ENCODE measurements around the gene LBX2.

LBX2 gene

DNA sequence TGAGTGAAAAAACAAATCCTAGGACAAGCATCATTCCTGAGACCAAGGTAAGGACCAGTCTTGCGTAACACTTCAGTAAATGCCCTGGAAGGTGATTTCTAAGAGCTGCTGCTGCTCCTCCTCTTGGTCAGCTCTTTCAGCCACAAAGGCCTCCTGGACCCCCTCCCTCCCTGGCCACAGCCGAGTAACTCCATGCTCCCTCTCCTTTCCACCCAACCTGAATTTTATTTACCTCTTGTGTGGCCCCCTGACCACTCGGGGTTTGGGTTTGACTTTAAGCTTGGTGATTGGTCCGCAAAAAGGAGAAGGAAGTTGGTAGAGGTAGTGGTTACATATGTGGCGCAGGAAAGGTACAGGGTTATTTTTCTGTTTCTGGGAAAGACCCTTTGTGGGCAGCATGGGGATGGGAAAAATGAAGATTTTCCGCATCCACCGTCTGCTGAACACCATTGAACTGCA is 39.5 kb upstream of the LBX2 start:
- TF ChIP-seq, protein P1, sequence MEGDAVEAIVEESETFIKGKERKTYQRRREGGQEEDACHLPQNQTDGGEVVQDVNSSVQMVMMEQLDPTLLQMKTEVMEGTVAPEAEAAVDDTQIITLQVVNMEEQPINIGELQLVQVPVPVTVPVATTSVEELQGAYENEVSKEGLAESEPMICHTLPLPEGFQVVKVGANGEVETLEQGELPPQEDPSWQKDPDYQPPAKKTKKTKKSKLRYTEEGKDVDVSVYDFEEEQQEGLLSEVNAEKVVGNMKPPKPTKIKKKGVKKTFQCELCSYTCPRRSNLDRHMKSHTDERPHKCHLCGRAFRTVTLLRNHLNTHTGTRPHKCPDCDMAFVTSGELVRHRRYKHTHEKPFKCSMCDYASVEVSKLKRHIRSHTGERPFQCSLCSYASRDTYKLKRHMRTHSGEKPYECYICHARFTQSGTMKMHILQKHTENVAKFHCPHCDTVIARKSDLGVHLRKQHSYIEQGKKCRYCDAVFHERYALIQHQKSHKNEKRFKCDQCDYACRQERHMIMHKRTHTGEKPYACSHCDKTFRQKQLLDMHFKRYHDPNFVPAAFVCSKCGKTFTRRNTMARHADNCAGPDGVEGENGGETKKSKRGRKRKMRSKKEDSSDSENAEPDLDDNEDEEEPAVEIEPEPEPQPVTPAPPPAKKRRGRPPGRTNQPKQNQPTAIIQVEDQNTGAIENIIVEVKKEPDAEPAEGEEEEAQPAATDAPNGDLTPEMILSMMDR (IDR thresholded peaks at IDR 0.05; ENCODE audit: low read depth, low read length): no peak
- no peak for DNase-seq (ENCODE audit: low read depth, low spot score)
- H3K4me3 ChIP-seq (ENCODE audit: low read depth, low read length): no peak overlapping the region
- in situ Hi-C loops (cut with HindIII; ENCODE audit: low sequenced_read_pairs): no loop called here

DNA sequence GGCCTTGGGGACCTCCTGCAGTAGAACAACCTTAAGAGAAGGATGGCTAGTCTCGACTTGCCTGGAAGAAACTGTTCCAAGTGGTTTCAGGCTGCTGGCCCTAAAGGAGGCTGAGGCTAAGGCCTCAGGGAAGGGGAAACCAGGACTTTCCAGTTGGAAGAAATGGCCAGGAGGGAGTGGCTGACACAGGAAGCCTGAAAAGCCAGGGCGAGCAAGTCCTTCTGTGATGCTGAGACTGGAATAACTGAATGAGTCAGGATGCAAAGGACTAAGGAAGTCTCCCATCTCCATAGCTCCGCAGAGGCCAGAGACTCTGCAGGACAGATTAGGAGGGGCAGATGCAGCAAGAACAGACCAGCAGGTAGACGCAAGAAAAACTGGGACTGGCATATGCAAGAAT is 37.7 kb upstream of the LBX2 start:
- TF ChIP-seq, protein P1 (IDR thresholded peaks at IDR 0.05; ENCODE audit: low read depth, low read length): no peak
- DNase-seq (ENCODE audit: low read depth, low spot score): no peak
- H3K4me3 ChIP-seq (ENCODE audit: low read depth, low read length): no peak overlapping the region
- in situ Hi-C loops (cut with HindIII; ENCODE audit: low sequenced_read_pairs): no loop called here

DNA sequence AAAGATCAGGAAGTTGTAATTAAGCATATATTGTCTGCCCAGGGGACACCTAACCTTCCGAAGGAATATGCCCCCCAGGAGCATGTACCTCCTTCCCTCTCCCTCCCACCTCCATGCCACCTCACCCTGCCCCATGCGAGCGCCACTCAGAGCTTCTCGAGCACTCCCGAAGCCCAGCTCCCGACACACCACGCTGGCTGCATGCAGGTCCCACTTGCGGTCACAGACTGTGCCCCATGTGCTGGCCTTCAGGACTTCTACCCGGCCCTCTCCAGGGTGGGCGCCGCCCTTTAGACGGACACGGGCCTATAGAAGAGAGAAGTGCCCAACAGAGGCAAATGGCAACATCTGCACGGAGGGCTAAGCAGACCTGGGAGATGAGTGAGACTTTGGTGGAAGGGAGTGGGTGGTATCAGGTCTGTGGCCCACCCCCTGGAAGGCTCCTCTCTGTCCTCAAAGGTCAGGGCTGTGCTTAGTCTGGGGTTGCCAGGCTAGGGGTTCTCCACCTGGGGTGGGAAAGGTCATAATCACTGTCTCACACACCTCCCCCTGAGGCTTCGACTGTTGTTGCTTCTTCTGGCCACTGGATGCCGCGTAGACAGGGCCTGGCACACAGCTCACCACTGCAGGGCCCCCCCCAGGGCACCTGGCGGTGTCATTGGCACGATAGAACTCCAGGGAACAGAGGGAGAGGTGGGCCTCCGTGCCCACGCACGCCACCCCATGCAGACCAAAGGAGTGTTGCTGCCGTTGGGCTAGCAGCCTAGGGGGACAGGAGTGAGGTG is 37.0 kb upstream of the LBX2 start:
- DNase-seq (ENCODE audit: low read depth, low spot score): no peak
- H3K4me3 ChIP-seq (ENCODE audit: low read depth, low read length): no peak overlapping the region
- TF ChIP-seq, protein P1 (IDR thresholded peaks at IDR 0.05; ENCODE audit: low read depth, low read length): no peak
- in situ Hi-C loops (cut with HindIII; ENCODE audit: low sequenced_read_pairs): no loop called here

DNA sequence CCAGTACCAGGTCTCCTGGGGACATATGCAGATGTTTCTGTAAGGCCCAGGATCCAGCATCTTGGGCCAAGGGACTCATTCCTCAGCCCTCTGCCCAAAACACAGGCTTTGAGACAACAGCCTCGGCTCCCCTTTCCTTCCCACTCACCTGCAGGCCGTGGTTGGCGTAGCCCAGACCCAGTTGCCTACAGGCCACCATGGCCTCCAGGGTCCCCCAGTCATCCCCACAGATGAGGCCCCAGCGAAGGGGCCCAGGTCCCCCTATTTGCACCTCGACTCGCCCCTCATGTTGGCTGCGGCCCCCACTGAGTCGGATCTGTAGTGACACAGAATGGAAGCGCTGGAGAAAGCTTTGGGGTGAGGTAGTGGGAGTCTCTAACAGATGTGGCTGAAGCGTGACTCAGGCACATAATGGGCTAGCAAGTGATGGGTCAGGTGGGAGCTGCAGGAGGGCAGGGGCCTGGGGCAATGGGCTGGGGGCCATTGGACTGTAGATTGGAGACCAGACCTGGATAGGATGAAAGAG is 36.1 kb upstream of the LBX2 start:
- DNase-seq (ENCODE audit: low read depth, low spot score): no peak
- in situ Hi-C loops (cut with HindIII; ENCODE audit: low sequenced_read_pairs): no loop called here
- TF ChIP-seq, protein P1 (IDR thresholded peaks at IDR 0.05; ENCODE audit: low read depth, low read length): no peak
- no peak overlapping the region for H3K4me3 ChIP-seq (ENCODE audit: low read depth, low read length)

DNA sequence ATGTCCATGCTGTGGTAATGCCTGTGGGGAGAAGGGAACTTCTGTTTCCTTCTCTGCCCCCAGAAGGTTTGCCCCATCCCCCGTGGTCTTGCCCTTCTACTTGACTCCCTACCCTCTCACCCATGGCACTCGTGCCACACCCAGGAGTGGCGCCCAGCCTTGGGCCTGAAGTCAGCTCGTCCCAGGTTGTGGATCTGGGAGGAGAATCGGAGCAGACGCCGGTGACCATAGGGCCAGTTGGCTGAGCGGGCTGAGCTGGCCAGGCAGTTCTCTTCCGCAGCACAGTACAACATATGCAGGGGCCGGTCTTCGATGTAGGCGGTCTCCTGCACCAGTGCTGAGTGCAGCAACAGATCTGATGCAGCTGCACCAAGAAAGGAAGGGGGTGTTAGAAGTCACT is 35.0 kb upstream of the LBX2 start:
- no peak overlapping the region for H3K4me3 ChIP-seq (ENCODE audit: low read depth, low read length)
- DNase-seq (ENCODE audit: low read depth, low spot score): no peak
- TF ChIP-seq, protein P1 (IDR thresholded peaks at IDR 0.05; ENCODE audit: low read depth, low read length): no peak
- in situ Hi-C loops (cut with HindIII; ENCODE audit: low sequenced_read_pairs): no loop called here

DNA sequence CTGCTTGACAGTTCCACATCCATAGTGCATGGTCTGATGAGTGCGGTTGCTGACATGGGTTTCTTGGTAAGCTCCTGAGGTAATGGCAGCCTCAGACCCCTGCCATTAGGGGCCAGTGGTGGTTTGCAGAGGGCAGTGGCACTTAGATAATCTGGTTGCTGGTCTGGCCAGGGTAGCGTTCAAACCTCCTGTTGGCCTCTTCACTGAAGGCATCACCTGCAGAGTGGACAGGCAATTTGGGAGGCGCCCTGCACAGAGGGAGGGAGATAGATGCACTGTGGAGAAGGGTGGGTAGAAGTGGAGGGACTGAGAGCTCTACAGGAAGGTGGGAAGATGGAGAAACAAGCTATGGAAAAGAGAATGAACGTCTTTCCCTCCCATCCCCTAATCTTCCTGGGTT is 34.1 kb upstream of the LBX2 start:
- H3K4me3 ChIP-seq (ENCODE audit: low read depth, low read length): no peak overlapping the region
- no peak for DNase-seq (ENCODE audit: low read depth, low spot score)
- in situ Hi-C loops (cut with HindIII; ENCODE audit: low sequenced_read_pairs): no loop called here
- TF ChIP-seq, protein P1 (IDR thresholded peaks at IDR 0.05; ENCODE audit: low read depth, low read length): no peak

Measured in astrocyte of the spinal cord (primary cell).